ENCODE data around the gene CDC42EP4.

The CDC42EP4 gene

GRCh38 chr17:73247726-73248125 lies 64.1 kb downstream of the CDC42EP4 start:
- DNase-seq: no peak

- DNase-seq: no peak
Measured at GRCh38 chr17:73240561-73240960, 71.2 kb downstream of the CDC42EP4 start.

DNA sequence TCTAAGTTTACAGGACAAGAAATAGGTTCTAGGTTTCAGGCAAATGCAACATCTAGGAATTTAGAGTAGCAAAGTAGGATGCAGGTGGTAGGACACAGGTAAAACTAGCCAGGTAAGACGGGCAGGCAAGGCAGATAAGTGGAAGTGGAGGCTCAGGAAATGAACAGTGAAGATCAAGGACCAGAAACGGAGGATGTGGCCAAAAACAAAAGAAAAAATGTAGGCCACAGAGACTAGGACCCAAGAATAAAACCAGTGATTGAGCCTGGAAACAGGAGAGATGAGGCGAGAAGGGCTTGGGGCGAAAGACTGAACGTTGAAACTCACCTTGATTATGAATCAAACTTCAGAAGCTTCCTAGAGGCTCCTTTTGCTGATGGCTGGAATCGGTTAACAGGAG lies 74.1 kb downstream of the CDC42EP4 start:
- no peak for DNase-seq

GRCh38 chr17:73234736-73235135 lies 77.1 kb downstream of the CDC42EP4 start:
- no peak for DNase-seq
